GM18517 (cell line): ENCODE data around the gene PDE6D.

Source experiments
- ATAC-seq: cut with Tn5 transposase; IDR thresholded peaks from one replicate; pipeline ENCODE4 v1.9.1; 2021; ENCODE audit warnings: mild to moderate bottlenecking, moderate library complexity; ENCODE audit not compliant: unreplicated experiment

PDE6D gene

GRCh38 chr2:231708773-231709635, 72.1 kb downstream of the PDE6D start:
- no peak for ATAC-seq

GRCh38 chr2:231707927-231708772, 72.9 kb downstream of the PDE6D start, which contains the start of gene PTMA:
PTMA (plus strand) TSS chr2:231708525; CDS start chr2:231708707, 182 bp downstream.
- peak; percentile 53 for ATAC-seq

- ATAC-seq = peak; percentile 0
These were observed 73.5 kb downstream of the PDE6D start for GRCh38 chr2:231707625-231707926.

- ATAC-seq = peak; percentile 44
These were observed 74.1 kb downstream of the PDE6D start for GRCh38 chr2:231706731-231707624.

GRCh38 chr2:231704017-231704416, 77.1 kb downstream of the PDE6D start:
- ATAC-seq = no peak

- ATAC-seq = no peak
These were observed 79.4 kb downstream of the PDE6D start for GRCh38 chr2:231701456-231702373.

- ATAC-seq = no peak
These were observed 82.1 kb downstream of the PDE6D start for GRCh38 chr2:231699006-231699405.

- no peak for ATAC-seq
These were observed 85.1 kb downstream of the PDE6D start for GRCh38 chr2:231696004-231696367.

GRCh38 chr2:231693956-231694355, 87.1 kb downstream of the PDE6D start:
- no peak for ATAC-seq

GRCh38 chr2:231692847-231693246, 88.2 kb downstream of the PDE6D start:
- ATAC-seq = no peak

- ATAC-seq = no peak
These were observed 89.8 kb downstream of the PDE6D start for GRCh38 chr2:231691251-231691772.

GRCh38 chr2:231689124-231689893, 91.8 kb downstream of the PDE6D start:
- ATAC-seq = no peak

GRCh38 chr2:231688719-231689118, 92.4 kb downstream of the PDE6D start:
- ATAC-seq = no peak

GRCh38 chr2:231687961-231688360, 93.1 kb downstream of the PDE6D start:
- no peak for ATAC-seq

- ATAC-seq = peak; percentile 64
These were observed 93.8 kb downstream of the PDE6D start for GRCh38 chr2:231687133-231687852.

GRCh38 chr2:231686192-231687100, 94.6 kb downstream of the PDE6D start:
- no peak for ATAC-seq
